ENCODE measurements around the gene NAA35. TPM values are rescaled to one million over a fixed set of nuclear protein-coding genes. Genes with fewer than 3 reads are reported as not detected.

Gene NAA35
- total and polyA plus RNA-seq, 12 donors, result 8.4 to 44.6 (median 23.8) TPM

GRCh38 chr9:86035827-86036440 is 95.0 kb downstream of the NAA35 start:
- H3K27ac ChIP-seq, result no peak overlapping the region
- no peaks in the 10 kb centered on the region for H3K27me3 ChIP-seq

DNA sequence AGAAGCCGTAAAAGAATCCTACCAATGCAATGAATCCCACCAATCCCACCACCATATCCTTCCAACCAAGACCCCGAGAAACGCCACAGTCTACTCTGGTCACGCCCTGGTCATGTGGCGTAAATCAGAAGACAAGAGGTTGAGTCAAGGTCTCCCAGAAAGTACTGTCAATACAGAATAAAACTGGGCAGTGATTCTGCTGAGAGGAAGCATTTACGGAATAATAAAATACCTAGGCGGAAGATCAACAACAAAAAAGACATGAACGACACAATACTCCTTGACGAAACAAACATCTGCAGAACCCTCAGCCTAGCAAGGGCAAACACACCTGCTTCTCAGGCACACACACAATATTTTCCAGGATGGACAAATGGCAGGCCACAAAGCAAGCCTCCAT is 95.6 kb downstream of the NAA35 start:
- 92 to 97% (median 95%) methylated on average over 9 of the region's 9 CpGs for WGBS, 4 donors
- intact Hi-C loops (cut with DNase I), result no loop called here
- Histone ChIP-seq H3K4me3 (no peak overlapping the region), H3K4me1 (replicated peaks in 1 of 2) (peaks cover 3 to 7% of the 10 kb centered on the region in 2 donors), H3K9me3 (replicated peaks in 1 of 3) (no peaks in the 10 kb centered on the region), H3K36me3 (replicated peaks in 1 of 2) (peaks cover 0 to 34% of the 10 kb centered on the region in 2 donors), H3K27ac (no peak overlapping the region), H3K27me3 (no peaks in the 10 kb centered on the region)
- no peak for DNase-seq
- TF ChIP-seq, protein P1, sequence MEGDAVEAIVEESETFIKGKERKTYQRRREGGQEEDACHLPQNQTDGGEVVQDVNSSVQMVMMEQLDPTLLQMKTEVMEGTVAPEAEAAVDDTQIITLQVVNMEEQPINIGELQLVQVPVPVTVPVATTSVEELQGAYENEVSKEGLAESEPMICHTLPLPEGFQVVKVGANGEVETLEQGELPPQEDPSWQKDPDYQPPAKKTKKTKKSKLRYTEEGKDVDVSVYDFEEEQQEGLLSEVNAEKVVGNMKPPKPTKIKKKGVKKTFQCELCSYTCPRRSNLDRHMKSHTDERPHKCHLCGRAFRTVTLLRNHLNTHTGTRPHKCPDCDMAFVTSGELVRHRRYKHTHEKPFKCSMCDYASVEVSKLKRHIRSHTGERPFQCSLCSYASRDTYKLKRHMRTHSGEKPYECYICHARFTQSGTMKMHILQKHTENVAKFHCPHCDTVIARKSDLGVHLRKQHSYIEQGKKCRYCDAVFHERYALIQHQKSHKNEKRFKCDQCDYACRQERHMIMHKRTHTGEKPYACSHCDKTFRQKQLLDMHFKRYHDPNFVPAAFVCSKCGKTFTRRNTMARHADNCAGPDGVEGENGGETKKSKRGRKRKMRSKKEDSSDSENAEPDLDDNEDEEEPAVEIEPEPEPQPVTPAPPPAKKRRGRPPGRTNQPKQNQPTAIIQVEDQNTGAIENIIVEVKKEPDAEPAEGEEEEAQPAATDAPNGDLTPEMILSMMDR (IDR thresholded peaks at IDR 0.05), result no peak
- TF ChIP-seq POLR2A (IDR thresholded peaks at IDR 0.05), result no peak

More at GRCh38 chr9:86035827-86036440, 95.0 kb downstream of the NAA35 start:
- DNase-seq, result no peak
- 85 to 90% (median 87%) methylated on average over 10 to 15 of the region's 15 CpGs for WGBS, 4 donors
- H3K9me3 ChIP-seq (replicated peaks in 1 of 3), result no peaks in the 10 kb centered on the region
- H3K4me3 ChIP-seq, result no peak overlapping the region
- TF ChIP-seq POLR2A (IDR thresholded peaks at IDR 0.05), result no peak
- TF ChIP-seq, protein P1 (IDR thresholded peaks at IDR 0.05), result no peak
- peaks cover 0 to under 1% of the 10 kb centered on the region in 2 donors for H3K4me1 ChIP-seq (replicated peaks in 1 of 2)
- H3K36me3 ChIP-seq (replicated peaks in 1 of 2), result peaks cover 0 to 34% of the 10 kb centered on the region in 2 donors
- intact Hi-C loops (cut with DNase I), result no loop called here

GRCh38 chr9:86039991-86040860 is 99.3 kb downstream of the NAA35 start:
- 93 to 96% (median 94%) methylated on average over 12 of the region's 12 CpGs for WGBS, 4 donors
- H3K27me3 ChIP-seq, result no peaks in the 10 kb centered on the region

GRCh38 chr9:86040861-86041155 is 99.9 kb downstream of the NAA35 start:
- Histone ChIP-seq H3K36me3 (replicated peaks in 1 of 2) (no peaks in the 10 kb centered on the region), H3K4me3 (no peak overlapping the region), H3K27me3 (no peaks in the 10 kb centered on the region), H3K27ac (no peak overlapping the region), H3K9me3 (replicated peaks in 1 of 3) (no peaks in the 10 kb centered on the region), H3K4me1 (replicated peaks in 1 of 2) (peaks cover 4 to 9% of the 10 kb centered on the region in 2 donors)
- no peak for DNase-seq
- intact Hi-C loops (cut with DNase I), result no loop called here
- WGBS, 4 donors, result 71 to 87% (median 76%) methylated on average over 3 of the region's 3 CpGs
- no peak for TF ChIP-seq POLR2A (IDR thresholded peaks at IDR 0.05)
- TF ChIP-seq, protein P1 (IDR thresholded peaks at IDR 0.05), result no peak

More at GRCh38 chr9:86039991-86040860, 99.3 kb downstream of the NAA35 start:
- intact Hi-C loops (cut with DNase I), result no loop called here
- no peak for TF ChIP-seq POLR2A (IDR thresholded peaks at IDR 0.05)
- TF ChIP-seq, protein P1 (IDR thresholded peaks at IDR 0.05), result no peak
- H3K36me3 ChIP-seq (replicated peaks in 1 of 2), result peaks cover 0 to 3% of the 10 kb centered on the region in 2 donors
- H3K4me3 ChIP-seq, result no peak overlapping the region
- no peak for DNase-seq
- no peak overlapping the region for H3K27ac ChIP-seq
- H3K9me3 ChIP-seq (replicated peaks in 1 of 3), result no peaks in the 10 kb centered on the region
- peaks cover 4 to 9% of the 10 kb centered on the region in 2 donors for H3K4me1 ChIP-seq (replicated peaks in 1 of 2)
